LNCaP clone FGC (cell line): ENCODE results near the gene GFER.

Experiments used
- DNase-seq: peaks from one replicate; pipeline ENCODE4 v3.0.0-alpha.2; 2011; ENCODE audit warnings: low read depth
- H3K4me3 ChIP-seq: 2 replicates; pipeline ENCODE4 v1.5.1; 2011; ENCODE audit warnings: mild to moderate bottlenecking, low read depth, low read length, control low read depth
- TF ChIP-seq, protein P1 (sequence below): IDR thresholded peaks from 2 replicates; pipeline ENCODE4 v1.5.1; 2012; ENCODE audit warnings: mild to moderate bottlenecking; ENCODE audit not compliant: control insufficient read depth, insufficient read depth; ENCODE audit errors: extremely low read depth

Gene GFER

DNA sequence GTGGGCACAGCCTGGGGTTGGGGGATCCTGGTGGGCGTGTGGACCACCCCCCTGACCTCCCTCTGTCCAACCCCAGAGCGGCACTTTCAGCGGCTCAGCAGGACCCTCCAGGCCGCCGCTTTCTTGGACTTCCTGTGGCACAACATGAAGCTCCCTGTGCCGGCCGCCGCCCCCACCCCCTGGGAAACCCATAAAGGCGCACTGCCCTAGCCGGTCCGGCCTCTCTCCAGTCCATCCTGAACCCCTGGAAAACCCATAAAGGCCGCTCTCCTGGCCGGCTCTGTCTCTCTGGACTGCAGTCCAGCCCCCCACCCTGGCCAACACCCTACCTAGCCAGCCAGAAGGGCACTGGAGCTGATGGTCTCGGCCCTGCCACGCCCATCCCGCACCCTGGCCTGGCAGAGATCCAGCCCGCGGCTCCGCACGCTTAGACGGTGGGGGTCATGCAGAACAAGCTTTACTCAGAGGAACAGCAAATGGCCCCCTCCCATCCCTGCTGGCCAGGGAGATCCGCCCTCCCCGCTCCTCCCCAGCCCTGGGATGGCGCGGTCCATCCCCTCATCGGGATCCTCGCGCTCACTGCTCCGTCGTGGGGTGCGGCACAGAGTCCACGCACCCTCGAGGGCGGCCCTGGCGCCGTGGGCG is 5.4 kb upstream of the GFER start:
- no peak for DNase-seq
- TF ChIP-seq, protein P1, sequence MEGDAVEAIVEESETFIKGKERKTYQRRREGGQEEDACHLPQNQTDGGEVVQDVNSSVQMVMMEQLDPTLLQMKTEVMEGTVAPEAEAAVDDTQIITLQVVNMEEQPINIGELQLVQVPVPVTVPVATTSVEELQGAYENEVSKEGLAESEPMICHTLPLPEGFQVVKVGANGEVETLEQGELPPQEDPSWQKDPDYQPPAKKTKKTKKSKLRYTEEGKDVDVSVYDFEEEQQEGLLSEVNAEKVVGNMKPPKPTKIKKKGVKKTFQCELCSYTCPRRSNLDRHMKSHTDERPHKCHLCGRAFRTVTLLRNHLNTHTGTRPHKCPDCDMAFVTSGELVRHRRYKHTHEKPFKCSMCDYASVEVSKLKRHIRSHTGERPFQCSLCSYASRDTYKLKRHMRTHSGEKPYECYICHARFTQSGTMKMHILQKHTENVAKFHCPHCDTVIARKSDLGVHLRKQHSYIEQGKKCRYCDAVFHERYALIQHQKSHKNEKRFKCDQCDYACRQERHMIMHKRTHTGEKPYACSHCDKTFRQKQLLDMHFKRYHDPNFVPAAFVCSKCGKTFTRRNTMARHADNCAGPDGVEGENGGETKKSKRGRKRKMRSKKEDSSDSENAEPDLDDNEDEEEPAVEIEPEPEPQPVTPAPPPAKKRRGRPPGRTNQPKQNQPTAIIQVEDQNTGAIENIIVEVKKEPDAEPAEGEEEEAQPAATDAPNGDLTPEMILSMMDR: no peak
- H3K4me3 ChIP-seq: no peak overlapping the region

DNA sequence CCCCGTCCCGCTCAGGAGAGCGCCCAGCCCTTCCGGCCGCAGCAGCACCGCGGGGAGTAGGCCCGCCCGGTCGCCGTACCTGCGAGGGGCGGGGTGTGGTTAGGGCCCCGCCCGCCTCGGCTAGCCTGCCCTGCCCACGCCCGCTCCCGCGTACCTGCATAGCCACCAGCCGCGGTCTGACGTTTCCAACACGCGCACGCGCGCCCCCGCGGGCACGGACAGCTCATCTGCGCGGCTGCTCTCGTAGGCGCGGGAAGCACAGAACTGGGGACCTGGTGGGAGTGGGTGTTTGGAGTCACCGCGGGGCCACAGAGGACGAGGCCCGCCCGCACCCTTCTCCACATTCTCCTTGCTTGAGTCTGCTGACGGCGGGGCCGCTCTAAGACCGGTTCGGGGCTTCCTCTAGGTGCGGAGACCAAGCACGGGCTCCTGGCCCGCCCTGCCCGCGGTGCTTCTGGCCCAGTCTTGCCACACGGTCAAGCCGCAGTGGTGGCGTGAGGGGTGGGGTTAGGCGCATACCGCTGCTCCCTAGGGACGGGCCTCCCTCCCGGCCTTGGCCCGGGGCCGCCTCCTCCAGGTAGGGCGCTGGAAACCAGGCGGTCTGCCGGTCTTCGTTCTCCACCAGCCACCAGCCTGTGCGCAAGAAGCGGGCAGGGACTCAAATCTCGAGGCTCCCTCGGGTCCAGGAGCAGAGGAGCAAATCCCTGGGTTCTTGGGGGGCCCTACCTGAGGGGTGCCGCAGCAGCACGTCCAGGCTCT is 4.5 kb upstream of the GFER start:
- no peak overlapping the region for H3K4me3 ChIP-seq
- DNase-seq: no peak
- TF ChIP-seq, protein P1: no peak

DNA sequence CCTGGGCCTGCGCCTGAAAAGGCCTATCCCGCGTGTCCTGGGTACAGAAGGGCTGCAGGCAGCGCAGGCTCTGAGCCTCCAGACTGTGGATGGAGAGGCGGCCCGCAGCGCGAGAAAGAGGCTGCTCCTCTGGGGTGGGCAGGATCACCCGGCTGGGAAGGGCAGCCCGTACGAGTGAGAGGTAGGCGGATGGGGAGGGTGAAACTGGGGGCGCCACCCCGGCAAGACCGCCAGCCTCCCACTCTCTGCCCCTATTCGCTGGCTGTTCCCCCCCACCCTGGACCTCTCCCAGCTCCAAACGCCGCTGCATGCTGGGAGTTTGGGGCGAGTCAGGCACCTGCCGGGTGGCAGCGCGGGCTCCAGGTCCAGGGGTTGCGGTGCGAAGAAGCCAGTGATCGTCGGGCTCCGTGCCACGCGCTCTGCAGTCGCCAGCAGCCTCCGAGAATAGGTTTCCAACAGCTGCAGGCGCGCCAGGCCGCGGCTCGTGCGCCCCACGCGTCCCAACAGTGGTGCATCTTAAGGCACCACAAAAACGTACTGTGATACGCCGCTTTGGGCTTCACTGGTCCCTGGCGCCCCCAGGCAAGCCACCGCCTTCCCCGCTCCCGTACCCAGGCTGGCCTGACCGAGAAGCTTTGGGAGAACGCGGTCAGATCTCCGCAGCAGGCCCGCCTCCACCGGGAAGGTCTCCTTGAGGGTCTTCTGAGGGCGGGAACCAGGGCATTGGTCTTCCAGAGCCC is 3.8 kb upstream of the GFER start:
- H3K4me3 ChIP-seq: no peak overlapping the region
- no peak for DNase-seq
- TF ChIP-seq, protein P1: no peak

DNA sequence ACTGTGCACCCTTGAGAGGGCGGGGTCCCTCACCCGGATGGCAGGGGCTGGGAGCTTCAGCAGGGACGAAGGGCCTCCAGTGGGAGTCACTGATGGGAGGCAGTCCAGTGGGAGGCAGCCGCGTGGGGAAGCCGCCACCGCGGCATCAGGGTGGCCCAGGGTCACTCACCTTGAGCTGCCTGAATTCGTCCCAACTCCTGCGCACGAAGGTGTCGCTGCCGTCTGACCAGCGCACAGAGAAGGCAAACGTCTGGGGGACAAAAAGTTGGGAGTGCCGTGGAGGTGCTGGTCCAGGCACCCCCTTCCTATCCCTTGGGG is 3.3 kb upstream of the GFER start:
- TF ChIP-seq, protein P1: no peak
- H3K4me3 ChIP-seq: no peak overlapping the region
- DNase-seq: no peak

DNA sequence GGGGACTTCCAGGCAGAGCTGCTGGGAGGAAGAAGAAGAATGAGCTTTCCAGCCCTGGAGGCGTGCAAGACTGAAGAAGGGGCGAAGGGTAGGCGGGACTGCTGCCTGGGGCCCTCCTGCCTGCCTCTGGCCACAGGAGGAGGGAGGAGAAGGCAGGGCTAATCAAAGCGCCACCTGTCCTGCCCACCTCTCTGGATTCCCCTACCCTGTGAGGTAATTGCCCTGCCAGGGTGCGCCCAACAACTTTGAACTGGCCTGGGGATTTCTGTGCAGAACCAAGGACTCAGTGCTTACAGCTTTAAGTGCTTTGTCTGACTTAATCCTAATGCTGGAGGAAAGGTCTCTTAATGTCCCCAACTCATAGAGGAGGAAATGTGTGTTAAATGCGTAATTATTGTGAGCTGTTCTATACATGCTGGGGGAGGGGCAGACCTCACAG is 2.6 kb upstream of the GFER start, which contains the start of gene NOXO1:
Gene NOXO1 (minus strand): TSS at position 72 of the 439 bp plus-strand sequence. CDS start 290 bp downstream, outside the sequence.
- TF ChIP-seq, protein P1: no peak
- no peak for DNase-seq
- H3K4me3 ChIP-seq: no peak within 1 kb of the TSS

DNA sequence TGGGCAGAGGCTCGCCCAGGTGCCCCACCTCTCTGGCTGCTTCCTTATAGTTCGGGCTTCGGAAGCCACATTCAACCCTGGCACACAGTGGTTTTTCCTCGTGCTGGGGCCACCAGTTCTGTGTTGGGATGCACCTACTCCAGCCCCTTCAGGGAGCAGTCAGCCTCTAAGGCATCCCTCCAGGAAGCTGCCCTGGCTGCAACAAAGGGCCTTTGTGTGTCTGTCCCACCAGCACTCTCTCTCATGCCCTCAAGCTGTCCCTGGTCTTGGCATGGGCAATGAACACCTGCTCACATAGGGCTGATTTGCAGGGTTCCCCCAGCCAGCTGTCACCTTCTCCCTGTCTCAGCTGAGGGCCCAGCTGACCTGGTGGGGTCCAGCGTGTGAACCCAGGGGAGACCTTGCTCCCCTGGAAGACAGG is 2.0 kb upstream of the GFER start:
- TF ChIP-seq, protein P1: no peak

More for the DNA sequence above, 2.0 kb upstream of the GFER start:
- no peak overlapping the region for H3K4me3 ChIP-seq
- DNase-seq: no peak
